ENCODE measurements around the gene NETO2.

GRCh38 chr16:47033176-47033575 lies 110.6 kb downstream of the NETO2 start:
- TF ChIP-seq CTCF (conservative IDR thresholded peaks at IDR 0.05 in 1 of 2, IDR thresholded peaks at IDR 0.05 in 1 of 2; ENCODE audit: low read depth in 1 of 2, low read length in 2 of 2) = no peak
- no peak for TF ChIP-seq EZH2 (IDR thresholded peaks at IDR 0.05; ENCODE audit: low read length, missing control alignments)
